ENCODE data around the gene GP1BB. TPM values are rescaled to one million over a fixed set of nuclear protein-coding genes. Genes with fewer than 3 reads are reported as not detected.
"Not testable (repeated sequence)": the region's sequence is repeated elsewhere in the genome, so short reads cannot be mapped to it uniquely, and the experiment has no call there.

GP1BB gene
- total RNA-seq, 1 experiment from 2014 or later: 12.3 TPM

DNA sequence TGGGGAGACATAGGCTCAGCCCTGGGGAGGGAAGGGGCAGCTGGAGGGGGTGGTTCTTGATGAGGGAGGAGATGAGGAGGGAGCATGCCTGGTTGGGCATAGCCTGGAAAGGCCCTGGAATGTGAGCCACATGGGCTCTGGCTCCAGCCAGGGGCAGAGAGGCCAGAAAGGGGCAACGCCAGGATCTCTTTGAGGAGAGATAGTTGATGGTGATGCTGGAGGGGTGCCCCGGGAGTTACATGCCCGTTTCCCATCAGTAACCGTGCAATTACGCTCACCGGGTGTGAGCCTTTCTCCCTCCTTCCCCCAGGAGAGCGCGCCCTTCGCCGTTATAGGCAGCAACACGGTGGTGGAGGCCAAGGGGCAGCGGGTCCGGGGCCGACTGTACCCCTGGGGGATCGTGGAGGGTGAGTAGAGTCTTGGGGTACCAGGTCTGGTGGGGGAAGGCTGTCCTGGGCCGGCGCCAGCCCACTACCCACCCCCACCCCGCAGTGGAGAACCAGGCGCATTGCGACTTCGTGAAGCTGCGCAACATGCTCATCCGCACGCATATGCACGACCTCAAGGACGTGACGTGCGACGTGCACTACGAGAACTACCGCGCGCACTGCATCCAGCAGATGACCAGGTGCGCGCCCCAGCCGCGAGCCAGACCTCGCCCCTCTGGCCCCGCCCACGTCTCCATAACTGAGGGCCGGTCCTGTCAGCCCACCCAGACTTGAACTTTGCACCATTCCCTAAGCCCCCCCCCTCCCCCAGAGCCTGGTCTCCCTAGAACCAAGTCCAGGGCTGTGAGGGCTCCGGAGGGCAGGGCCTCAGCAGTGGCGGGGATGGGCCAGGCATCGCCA lies 1.8 kb upstream of the GP1BB start:
- no peak for DNase-seq (ENCODE audit: low read depth)
- in situ Hi-C loops (cut with HindIII; ENCODE audit: low pct_unique_long_range_greater_than_20kb, low sequenced_read_pairs): no loop called here

DNA sequence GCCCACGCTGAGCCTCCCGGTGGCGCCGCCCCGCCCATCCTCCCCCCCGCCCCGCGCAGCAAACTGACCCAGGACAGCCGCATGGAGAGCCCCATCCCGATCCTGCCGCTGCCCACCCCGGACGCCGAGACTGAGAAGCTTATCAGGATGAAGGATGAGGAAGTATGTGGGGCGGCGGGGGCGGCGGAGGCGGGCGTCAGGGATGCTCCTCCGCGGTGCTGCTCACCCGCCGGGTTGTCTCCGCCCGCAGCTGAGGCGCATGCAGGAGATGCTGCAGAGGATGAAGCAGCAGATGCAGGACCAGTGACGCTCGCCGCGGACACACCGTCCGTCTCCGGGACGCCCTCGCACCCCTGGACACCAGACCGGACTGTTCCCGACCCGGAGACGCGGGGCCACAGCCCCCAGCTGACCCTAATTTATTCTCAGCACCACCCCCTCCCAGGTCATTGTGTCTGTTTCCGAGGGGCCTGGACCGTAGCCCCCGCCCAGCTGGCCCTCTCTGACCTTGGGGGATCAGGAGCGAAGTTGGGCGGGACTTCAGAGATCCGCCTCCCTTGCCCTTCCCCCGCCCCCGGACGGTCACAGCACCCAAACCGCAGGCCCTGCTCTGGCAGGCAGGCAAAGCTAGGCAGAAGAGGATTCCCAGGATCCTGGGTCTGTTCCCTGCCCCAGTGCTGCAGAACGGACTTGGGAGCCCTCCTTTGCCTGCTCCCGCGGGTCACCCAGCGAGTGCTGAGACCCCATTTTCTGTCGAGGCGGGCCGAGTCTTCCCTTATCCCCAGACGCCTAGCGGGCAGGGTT lies 959 bp upstream of the GP1BB start:
- in situ Hi-C loops (cut with HindIII; ENCODE audit: low pct_unique_long_range_greater_than_20kb, low sequenced_read_pairs): no loop called here
- no peak for DNase-seq (ENCODE audit: low read depth)

DNA sequence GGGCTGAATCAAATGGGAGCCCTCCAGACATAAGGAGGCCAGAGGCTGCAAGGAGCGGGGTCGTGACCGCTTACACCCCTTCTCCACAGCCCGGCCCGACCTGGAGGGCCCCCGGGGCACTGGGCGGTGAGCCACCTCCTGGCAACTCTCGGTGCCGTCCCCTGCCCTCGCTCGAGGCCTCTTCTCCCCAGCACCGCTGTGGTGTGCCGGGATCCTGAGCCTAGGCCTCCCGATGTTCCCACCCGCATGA lies 432 bp upstream of the GP1BB start:
- in situ Hi-C loops (cut with HindIII; ENCODE audit: low pct_unique_long_range_greater_than_20kb, low sequenced_read_pairs): no loop called here
- no peak for DNase-seq (ENCODE audit: low read depth)

DNA sequence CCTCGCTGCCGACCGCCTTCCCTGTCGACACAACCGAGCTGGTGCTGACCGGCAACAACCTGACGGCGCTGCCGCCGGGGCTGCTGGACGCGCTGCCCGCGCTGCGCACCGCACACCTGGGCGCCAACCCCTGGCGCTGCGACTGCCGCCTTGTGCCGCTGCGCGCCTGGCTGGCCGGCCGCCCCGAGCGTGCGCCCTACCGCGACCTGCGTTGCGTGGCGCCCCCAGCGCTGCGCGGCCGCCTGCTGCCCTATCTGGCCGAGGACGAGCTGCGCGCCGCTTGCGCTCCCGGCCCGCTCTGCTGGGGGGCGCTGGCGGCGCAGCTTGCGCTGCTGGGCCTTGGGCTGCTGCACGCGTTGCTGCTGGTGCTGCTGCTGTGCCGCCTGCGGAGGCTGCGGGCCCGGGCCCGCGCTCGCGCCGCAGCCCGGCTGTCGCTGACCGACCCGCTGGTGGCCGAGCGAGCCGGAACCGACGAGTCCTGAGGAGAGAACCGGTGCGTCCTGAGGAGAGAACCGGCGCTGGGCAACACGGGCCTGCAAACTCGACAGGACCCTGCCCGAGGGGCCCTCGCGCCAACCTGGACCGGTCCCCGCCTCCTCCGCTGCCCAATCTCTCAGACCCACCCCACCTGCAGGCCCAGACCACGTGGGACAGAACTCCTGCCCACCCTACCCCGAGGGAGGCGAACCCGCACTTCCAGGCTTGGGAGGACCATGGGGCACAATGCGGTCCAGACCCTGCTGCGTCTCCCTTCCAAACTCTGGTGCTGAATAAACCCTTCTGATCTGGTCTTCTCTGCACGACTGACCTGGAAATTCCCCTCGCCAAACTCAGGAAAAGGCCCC lies 866 bp downstream of the GP1BB start:
- no peak for DNase-seq (ENCODE audit: low read depth)
- in situ Hi-C loops (cut with HindIII; ENCODE audit: low pct_unique_long_range_greater_than_20kb, low sequenced_read_pairs): no loop called here

DNA sequence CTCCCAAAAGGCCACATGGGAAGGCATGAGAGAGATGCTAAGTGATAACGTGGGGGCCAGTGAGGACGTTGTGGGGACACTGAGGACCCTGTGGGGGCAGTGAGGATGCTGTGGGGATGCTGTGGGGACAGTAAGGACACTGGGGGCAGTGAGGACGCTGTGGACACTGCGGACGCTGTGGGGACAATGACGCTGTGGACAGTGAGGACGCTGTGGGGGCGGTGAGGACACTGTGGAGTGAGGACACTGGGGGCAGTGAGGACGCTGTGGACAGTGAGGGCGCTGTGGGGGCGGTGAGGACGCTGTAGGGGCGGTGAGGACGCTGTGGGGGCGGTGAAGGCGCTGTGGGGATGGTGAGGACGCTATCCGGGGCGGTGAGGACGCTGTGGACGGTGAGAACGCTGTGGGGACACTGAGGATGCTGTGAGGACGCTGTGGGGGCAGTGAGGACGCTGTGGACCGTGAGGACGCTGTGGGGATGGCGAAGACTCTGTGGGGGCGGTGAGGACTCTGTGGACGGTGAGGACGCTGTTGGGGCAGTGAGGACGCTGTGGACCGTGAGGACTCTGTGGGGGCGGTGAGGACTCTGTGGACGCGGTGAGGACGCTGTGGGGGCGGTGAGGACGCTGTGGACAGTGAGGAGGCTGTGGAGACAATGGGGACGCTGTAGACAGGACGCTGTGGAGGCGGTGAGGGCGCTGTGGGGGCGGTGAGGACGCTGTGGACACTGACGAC lies 1.8 kb downstream of the GP1BB start:
- in situ Hi-C loops (cut with HindIII; ENCODE audit: low pct_unique_long_range_greater_than_20kb, low sequenced_read_pairs): no loop called here
- no peak for DNase-seq (ENCODE audit: low read depth)

DNA sequence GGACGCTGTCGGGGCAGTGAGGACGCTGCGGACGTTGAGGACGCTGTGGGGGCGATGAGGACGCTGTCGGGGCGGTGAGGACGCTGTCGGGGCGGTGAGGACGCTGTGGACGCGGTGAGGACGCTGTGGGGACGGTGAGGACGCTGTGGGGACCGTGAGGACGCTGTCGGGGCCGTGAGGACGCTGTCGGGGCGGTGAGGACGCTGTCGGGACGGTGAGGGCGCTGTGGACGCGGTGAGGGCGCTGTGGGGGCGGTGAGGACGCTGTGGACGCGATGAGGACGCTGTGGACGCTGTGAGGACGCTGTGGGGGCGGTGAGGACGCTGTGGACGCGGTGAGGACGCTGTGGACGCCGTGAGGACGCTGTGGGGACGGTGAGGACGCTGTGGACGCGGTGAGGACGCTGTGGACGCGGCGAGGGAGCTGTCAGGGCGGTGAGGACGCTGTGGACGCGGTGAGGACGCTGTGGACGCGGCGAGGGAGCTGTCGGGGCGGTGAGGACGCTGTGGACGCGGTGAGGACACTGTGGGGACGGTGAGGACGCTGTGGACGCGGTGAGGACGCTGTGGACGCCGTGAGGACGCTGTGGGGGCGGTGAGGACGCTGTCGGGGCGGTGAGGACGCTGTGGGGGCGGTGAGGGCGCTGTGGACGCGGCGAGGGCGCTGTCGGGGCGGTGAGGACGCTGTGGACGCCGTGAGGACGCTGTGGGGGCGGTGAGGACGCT lies 2.9 kb downstream of the GP1BB start:
- in situ Hi-C loops (cut with HindIII; ENCODE audit: low pct_unique_long_range_greater_than_20kb, low sequenced_read_pairs); DNase-seq (ENCODE audit: low read depth): not testable (repeated sequence)

DNA sequence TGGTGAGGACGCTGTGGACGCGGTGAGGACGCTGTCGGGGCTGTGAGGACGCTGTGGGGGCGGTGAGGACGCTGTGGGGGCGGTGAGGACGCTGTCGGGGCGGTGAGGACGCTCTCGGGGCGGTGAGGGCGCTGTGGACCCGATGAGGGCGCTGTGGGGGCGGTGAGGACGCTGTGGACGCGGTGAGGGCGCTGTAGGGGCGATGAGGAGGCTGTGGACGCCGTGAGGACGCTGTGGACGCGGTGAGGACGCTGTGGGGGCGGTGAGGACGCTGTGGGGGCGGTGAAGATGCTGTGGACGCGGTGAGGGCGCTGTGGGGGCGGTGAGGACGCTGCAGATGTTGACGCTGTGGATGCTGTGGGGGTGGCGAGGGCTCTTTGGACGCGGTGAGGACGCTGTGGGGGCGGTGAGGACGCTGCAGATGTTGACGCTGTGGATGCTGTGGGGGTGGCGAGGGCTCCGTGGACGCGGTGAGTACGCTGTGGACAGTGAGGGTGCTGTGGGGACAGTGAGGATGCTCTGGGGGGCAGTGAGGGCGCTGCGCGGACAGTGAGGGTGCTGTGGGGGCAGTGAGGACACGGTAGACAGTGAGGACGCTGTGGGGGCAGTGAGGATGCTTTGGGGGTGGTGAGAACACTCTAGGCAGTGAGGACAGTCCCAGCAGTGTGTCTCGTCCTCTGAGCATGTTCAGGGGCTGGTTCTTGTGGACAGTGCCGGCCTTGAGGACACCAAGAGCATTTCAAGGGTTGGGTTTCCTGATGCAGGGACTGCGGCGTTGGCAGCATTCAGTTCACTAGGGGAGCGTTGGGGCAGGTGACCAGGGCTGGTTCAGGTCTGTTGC lies 4.2 kb downstream of the GP1BB start:
- DNase-seq (ENCODE audit: low read depth): no peak
- in situ Hi-C loops (cut with HindIII; ENCODE audit: low pct_unique_long_range_greater_than_20kb, low sequenced_read_pairs): no loop called here

DNA sequence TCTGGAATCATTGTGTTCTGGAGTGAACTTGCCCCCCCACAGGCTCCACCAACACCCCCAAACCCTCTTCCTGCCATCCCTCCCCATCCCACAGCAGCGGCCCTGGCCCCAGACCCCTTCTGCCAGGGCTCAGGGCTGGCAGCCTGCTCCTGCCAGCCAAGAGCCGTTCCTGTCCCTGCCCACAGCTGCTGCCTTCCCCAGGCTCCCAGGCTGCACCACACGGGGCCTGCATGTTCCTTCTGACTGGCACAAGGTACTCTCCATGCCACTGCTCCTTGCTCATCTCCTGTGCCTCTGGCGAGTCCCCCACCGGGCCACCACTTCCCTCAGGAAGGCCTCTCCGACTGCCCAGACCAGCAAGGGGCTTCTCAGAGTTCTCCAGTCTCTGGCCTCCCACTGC lies 4.9 kb downstream of the GP1BB start:
- DNase-seq (ENCODE audit: low read depth): no peak
- in situ Hi-C loops (cut with HindIII; ENCODE audit: low pct_unique_long_range_greater_than_20kb, low sequenced_read_pairs): no loop called here

DNA sequence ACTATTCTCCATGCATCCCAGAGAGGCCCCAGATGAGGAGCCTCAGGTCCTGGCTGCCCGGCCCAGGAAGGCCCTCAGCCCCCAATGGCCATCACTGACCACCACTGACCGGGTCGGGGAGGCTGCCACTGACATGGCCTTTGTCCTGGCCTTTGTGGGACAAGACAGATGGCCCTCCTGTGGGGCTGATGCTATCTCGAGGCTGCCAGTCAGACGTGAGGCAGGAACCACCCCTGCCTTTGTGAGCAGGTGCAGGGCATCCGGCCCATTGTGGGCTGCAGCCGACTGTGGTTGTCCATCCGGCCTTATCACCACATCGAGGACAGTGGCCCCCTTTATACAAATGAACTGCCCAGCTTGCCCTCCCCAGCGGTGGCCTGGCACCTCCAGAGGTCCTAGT lies 5.5 kb downstream of the GP1BB start:
- in situ Hi-C loops (cut with HindIII; ENCODE audit: low pct_unique_long_range_greater_than_20kb, low sequenced_read_pairs): no loop called here
- DNase-seq (ENCODE audit: low read depth): no peak

DNA sequence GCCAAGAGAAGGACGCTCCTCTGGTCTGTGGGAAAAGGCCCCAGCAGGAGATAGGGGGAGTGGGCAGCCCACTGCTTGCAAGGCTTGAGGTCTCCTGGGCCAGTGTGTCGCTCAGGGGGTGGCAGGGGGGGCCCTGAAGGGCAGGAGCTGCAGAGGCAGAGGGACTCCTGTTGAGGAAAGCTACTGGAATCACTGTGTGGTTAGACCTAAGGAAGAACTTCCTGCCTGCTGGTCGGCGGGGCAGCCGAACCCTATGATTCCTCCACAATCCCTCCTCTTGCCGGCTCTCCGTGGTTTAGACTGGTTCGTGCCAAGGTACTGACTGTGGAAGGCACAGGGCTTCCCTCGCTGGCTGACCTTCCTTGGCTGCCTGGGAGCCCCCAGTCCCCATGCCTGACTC lies 6.2 kb downstream of the GP1BB start:
- DNase-seq (ENCODE audit: low read depth): no peak
- in situ Hi-C loops (cut with HindIII; ENCODE audit: low pct_unique_long_range_greater_than_20kb, low sequenced_read_pairs): no loop called here

DNA sequence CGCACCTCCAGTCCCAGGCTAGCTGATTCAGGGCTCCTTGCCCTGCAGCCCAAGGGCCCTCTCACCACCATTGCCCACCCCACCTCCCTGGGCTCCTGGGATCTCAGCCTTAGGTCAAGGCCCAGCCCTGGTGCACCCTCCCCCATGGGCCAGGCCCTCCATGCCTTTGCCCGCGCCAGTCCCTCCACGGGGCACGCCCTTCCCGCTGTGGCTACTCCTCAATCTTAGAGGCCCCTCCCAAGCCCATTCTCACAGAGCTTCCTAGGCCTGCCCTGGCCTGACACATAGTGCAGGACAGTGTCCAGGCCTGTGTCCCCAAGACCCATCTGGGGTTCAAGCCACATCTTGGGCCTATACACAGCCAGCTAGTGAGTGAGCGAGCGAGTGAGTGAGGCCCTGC lies 6.9 kb downstream of the GP1BB start:
- in situ Hi-C loops (cut with HindIII; ENCODE audit: low pct_unique_long_range_greater_than_20kb, low sequenced_read_pairs): no loop called here

DNA sequence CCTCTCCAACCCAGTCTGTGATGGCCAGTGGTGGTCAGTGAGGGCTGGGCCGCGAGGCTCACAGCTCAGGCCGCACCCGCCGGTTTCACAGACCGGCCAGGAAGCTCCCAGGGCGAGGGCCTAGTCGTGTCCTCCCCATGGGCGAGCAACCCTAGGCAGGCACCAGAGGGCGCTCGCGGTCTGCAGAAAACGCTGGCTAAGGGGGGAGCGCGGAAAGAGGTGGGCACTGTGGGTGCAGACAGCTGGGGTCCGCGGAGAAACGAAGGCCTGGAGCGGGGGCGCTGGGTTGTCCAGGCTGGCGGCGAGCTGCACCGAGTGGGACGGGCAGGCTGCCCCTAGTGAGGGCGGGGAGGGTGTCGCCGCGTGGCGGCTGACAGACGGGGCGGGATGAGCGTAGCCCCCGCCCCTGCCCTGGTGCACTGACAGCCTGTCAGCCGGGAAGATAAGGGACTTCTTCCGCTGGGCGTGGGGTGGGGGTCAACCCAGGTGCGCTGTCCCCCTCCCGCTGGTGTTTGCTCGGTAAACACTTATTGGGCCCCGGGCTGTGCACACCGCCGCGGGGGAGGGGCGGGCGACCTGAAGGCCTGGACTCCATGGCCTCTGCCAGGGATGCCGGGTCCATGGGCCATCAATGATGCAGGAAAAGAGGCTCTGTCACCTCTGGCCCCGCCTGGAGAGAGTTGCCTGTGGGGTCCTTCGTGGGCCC lies 7.5 kb downstream of the GP1BB start:
- in situ Hi-C loops (cut with HindIII; ENCODE audit: low pct_unique_long_range_greater_than_20kb, low sequenced_read_pairs): no loop called here
- DNase-seq (ENCODE audit: low read depth): peak; percentile 76

More for the DNA sequence above, 6.9 kb downstream of the GP1BB start:
- no peak for DNase-seq (ENCODE audit: low read depth)

DNA sequence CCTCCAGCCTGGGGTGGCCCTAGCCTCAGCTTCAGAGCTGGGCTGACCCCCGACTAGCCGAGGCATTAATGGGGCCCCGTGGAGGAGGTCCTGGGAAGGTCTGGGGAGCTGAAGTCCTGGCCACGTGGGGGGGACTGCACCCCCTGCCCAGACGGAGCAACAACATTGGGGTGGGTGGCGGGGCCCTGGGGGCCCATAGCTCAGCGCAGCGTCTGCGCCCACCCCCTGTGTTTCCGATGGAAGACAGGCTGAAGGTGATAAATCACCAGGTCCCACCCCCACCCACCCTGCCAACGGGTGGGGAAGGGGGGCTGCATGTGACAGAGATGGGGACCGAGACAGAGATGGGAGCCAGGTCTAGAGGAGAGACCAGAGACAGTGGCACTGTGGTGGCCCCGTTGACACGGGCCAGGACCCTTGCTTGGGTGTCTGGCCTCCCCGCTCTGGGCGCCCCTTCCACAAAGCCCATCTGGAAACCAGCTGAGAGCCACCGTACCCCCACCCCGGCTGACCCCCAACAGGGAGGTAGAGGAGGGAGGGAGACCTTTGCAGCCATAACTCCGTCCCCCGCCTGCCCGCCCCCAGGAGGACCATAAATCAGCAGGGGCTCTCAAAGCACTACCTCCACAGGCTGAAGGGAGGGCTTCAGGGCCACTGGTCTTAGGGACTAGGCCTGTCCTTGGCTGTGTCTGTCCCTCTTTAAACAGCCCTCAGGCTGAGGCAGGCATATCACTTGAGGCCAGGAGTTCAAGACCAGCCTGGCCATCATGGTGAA lies 8.2 kb downstream of the GP1BB start:
- in situ Hi-C loops (cut with HindIII; ENCODE audit: low pct_unique_long_range_greater_than_20kb, low sequenced_read_pairs): no loop called here
- no peak for DNase-seq (ENCODE audit: low read depth)

DNA sequence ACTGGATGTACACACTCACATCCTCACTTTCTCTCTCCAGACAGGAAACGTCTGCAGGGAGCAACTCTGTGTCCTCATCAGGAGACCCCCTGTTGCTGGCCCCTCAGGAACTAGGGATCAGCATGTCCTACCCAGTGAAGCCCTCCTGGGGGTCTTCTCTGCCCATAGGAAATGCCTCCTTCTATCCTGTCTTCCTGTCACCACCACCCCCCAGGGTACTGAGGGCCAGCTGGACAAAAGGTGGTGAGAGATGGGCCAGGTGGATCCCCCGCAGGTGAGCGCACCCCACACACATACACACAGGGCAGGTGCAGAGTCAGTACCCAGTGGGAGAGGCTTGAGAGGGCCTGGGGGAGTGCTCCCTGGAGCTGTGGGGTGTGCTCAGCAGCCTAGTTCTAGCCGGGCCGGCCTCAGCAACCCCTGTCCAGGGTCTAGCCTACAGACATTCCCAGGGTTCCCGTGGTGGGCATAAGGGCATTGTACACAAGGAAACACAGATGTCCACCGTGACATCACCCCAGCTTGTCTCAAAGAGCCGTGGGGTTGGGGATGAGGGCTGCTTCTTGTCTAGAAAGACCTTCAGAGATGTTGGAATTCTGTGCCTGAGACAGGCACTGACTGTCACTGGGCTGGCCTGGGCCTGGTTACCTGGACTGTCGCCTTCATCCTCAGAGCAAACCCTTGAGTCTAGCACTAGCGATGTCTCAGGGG lies 9.2 kb downstream of the GP1BB start:
- in situ Hi-C loops (cut with HindIII; ENCODE audit: low pct_unique_long_range_greater_than_20kb, low sequenced_read_pairs): no loop called here
- no peak for DNase-seq (ENCODE audit: low read depth)

DNA sequence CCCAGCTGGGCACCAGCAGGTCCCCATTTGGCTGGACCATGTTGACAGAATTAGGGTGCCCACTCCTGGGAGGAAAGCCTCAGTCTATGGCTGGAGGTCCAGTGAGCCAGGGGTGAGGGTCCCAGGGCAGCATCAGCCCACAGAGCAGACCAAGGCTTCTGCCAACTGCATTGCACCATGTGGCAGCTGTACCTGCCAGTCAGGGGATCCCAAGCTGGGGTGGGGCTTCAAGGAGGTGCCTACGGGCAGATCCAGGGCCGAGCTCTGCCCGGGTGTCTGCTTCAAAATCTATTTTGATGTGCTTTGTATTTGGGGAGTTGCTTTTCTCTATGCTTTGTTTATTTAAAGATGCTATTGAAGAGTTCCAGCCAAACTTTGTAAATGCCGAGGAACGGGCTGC lies 10.4 kb downstream of the GP1BB start:
- DNase-seq (ENCODE audit: low read depth): no peak
- in situ Hi-C loops (cut with HindIII; ENCODE audit: low pct_unique_long_range_greater_than_20kb, low sequenced_read_pairs): no loop called here

Data from Caki2 (cell line).